Putamen (tissue), 1 donor: ENCODE measurements around the gene CTTN.
"Not testable (repeated sequence)": the region's sequence is repeated elsewhere in the genome, so short reads cannot be mapped to it uniquely, and the experiment has no call there.

Experiments
- DNase-seq: peaks from one replicate; pipeline ENCODE4 v3.0.0-alpha.2; 2016; ENCODE audit warnings: low spot score

The CTTN gene

GRCh38 chr11:70429724-70430521 lies 31.6 kb downstream of the CTTN start:
- no peak for DNase-seq

DNA sequence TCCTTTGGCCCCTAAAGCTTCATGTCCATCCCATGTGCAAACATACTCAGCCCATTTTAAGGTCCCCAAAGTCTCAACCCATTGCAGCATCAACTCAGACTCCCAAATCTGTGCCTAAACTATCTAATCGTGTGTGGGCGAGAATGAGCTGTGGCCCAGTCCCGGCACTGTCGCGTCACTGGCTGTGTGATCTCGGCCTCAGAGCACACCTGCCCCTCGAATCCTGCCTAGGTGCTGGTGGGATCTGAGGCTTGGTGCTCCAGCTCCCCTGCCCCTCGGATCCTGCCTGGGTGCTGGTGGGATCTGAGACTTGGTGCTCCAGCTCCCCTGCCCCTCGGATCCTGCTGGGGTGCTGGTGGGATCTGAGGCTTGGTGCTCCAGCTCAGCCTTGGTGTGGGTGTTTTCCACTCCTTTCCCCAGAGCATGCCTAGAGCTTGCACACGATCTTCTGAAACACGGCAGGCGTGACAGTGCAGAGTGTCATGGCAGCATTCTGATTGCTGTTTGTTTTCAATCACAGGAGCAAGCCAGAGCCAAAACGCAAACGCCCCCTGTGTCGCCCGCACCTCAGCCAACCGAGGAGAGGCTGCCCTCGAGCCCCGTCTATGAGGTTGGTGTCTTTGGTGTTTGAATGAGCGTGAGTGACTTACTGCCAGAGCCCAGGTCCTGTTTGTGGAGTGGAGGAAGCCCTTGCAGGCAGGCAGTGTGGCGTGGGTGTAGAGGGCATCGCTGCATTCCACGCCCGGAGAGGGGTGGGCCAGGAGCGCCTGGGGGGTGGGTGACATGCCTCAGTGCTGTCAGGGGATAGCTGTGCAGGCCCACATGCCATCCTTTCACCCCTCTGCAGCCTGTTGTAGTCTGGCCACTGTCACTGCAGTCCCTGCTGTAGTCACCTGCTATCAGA lies 32.6 kb downstream of the CTTN start:
- no peak for DNase-seq

GRCh38 chr11:70431611-70432010 lies 33.3 kb downstream of the CTTN start:
- no peak for DNase-seq

- DNase-seq = no peak
These were observed 33.7 kb downstream of the CTTN start for GRCh38 chr11:70432065-70432464.

DNA sequence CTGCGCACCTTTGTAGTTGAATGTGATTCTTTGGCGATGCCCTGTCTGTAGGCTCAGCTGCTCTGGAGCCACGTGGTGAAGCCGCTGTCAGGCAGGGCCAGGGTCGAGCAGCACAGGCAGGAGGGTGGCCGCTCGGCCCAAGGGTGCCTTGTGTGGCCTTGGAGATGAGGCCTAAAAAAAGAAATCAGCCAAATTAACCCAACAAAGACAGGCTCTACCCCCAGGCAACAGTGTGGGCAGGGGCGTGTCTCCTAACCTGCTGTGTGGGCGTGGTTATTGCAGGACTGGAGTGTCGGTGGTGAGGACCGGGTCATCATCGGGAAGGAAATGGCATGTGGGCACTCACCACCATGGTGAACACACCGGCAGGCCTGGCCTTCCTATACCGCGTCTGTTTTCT lies 34.3 kb downstream of the CTTN start:
- no peak for DNase-seq

- no peak for DNase-seq
These were observed 34.7 kb downstream of the CTTN start for GRCh38 chr11:70433038-70433437.

DNA sequence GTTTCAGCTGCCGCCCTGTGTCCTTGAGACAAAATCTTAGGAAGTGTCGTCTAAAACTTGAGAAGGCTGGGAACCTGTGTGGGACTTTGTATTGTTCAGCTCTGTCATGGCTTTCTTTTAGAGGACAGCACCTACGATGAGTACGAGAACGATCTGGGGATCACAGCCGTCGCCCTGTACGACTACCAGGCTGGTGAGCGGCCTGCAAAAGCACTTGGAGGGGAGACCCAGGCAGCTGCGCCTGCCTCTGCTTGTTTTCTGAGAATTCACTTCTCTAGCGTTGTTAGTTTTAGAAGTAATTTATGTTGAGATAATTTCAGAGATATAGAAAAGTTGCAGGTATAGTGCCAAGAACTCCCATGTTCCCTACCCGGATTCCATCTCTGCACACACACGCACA lies 35.2 kb downstream of the CTTN start:
- DNase-seq = no peak

- no peak for DNase-seq
These were observed 35.9 kb downstream of the CTTN start for GRCh38 chr11:70433966-70434812.

- DNase-seq = no peak
These were observed 36.5 kb downstream of the CTTN start for GRCh38 chr11:70434813-70435278.

GRCh38 chr11:70435361-70435760 lies 37.0 kb downstream of the CTTN start:
- DNase-seq = no peak

DNA sequence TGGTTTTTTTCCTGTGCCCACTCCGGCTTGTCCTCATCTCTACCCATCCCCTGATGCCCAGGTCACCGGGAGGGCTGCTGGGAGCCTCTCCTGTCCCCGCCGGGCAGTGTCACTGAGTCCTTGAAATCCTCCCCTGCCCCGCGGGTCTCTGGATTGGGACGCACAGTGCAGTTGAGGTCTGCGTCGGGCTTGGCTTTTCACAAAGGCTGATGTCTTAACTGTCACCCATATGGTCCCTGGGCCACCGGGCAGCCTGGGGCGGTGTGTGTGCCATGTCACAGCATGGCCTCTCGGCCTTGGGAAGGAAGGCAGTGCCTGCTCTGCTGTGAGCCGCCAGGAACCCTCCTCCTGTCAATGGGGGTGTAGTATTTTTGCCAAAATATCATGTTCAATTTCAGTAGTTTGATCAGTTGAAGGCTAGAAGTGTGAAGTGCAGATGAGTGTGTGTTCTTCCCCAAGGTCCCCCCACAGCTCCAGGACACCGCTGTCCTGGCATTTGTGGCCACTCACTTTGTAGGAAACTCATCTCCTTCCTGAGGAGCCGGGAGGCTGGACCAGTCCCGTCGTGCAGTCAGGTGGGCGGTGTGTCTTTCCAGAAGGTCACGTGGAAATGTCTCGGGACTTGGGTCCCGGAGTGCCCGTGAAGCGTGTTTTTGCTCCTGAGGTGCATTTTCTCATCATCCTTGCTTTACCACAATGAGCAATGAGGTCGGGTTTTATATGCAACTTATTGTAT lies 37.6 kb downstream of the CTTN start:
- DNase-seq = no peak

DNA sequence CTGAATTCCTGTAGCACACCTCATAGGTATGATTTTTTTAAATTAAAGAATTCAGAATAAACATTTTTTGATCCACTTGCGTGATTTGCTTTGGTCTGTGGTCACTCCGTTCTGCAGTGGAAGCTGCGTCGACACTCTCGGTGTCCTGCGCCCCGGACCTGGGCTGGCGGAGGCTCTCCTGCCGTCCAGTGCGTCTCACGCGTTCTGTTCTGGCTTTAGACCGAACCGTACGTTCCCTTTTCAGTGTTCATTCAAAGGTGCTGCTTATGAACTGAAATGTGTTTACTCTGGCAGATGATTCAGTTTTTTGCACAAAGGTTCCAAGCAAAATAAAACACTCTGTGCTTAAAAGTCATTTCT lies 38.2 kb downstream of the CTTN start:
- no peak for DNase-seq

DNA sequence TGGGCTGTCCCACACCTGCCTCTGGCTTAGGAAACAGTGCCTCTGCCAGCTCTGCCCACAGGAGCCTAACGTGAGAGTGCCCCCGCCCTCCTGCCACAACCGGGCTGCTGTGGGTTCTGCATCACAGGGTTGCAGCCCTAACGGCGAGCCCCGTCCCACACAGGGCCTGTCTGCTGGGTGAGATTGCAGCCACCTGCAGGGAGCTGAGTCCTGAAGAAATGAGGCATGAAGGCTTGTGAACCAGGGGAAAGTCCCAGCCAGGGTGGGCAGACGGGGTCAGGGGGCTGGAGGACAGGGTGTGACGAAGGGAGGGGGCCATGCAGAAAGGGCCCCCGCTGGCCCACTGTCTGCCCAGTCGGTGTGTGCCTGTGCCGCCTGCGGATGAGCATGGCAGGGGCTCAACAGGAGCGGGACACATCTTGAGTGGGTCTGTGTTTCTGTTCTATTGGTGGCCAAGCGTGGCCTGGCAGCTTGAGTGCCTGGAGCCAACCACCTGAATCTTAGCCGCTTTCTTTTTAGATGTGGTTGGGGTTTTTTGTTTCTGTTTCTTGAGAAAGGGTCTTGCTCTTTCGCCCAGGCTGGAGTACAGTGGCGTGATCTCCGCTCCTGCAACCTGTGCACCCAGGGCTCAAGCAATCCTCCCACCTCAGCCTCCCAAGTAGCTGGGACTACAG lies 38.9 kb downstream of the CTTN start:
- no peak for DNase-seq

DNA sequence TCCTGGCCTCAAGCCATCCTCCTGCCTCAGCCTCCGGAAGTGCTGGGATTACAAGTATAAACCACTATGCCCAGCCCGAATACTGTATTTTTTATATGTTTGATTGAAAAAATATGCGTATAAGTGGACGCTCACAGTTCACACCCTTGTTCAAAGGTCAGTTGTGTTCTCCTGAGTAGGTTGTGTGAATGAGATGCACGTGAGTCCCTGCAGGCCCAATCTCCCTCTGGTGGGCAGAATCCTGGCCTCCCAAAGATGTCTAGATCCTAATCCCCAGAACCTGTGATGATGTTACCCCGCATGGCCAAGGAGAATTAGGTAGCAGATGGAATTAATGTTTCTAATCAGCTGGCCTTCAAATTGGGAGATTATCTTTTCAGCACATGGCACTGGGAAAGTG lies 41.9 kb downstream of the CTTN start:
- no peak for DNase-seq

GRCh38 chr11:70443773-70444030 lies 45.4 kb downstream of the CTTN start:
- no peak for DNase-seq

DNA sequence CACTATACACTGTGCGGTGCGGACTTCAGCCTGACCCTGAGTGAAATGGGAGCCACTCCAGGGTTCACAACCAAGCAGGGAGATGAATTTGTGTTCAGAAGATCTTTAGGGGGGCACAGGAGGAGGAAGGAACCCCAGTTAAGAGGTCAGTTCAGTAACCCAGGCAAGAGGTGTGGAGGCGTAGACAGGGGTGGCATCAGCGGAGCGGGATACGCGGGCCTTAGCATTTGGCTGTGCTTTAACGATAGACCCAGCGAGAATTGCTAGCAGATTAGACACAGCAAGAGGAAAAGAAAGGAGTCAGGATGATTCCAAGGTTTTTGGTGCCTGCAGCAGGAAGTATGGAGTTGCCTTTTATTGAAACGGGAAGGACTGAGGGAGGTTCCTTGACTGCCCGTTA lies 46.8 kb downstream of the CTTN start:
- no peak for DNase-seq

- DNase-seq = no peak
These were observed 47.3 kb downstream of the CTTN start for GRCh38 chr11:70445605-70446004.

DNA sequence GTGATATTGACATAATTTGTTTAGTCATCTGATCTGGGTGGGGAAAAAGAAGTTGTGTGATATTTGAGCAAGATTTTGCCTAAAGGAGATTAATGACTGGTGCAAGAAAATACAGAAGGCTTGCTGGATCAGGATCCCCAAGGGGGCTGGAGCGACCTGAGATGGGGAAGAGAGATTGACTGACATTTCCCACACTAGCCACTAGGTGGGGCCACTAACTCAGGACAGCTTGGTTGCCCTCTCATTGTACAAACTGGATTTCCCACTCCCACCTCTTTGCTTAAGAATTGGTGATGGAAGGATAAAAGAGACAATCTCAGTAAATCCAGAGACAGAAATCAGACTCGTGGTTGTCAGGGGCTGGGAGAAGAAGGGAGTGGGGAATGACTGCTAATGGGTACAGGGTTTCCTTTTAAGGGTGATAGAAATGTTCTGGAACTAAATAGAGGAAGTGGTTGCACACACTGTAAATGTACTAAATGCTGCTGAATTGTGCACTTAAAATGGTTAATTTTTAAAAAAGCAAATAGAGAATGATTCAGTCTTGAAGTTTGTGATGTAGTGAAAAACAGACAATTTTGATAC lies 50.7 kb downstream of the CTTN start:
- DNase-seq = no peak

DNA sequence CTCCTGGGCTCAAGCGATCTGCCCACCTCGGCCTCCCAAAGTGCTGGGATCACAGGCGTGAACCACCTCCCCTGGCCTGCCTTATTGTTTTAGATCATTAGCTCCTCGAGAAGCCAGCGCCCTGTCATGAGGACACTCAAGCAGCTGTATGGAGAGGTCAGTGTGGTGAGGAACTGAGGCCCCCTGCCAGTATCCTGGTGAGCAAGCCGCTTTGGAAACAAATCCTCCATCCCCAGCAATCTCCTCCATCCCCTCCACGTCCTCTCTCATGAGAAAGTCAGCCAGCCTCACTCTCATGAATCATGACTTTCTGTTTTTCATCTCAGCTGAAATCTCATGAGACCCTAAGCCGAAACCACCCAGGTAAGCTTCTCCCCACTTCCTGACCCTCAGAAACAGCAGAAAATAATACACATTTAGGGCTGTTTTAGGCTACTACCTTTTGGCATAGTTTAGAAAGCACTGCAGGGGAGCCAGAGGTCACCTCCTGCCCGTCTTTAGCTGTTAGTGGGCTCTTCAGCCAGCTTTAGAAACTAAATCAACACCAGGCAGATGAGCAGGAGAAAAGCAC lies 56.0 kb downstream of the CTTN start:
- no peak for DNase-seq

DNA sequence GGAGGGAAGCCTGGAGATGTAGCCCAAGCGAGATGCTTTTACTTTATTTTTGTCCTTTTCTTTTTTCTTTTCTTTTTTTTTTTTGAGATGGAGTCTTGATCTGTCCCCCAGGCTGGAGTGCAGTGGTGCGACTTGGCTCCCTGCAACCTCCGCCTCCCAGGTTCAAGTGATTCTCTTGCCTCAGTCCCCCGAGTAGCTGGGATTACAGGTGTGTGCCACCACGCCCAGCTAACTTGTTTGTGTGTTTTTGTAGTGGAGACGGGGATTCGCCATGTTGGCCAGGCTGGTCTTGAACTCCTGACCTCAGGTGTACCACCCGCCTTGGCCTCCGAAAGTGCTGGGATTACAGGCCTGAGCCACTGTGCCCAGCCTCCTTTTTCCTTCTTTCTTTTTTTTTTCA lies 56.5 kb downstream of the CTTN start:
- DNase-seq = not testable (repeated sequence)

DNA sequence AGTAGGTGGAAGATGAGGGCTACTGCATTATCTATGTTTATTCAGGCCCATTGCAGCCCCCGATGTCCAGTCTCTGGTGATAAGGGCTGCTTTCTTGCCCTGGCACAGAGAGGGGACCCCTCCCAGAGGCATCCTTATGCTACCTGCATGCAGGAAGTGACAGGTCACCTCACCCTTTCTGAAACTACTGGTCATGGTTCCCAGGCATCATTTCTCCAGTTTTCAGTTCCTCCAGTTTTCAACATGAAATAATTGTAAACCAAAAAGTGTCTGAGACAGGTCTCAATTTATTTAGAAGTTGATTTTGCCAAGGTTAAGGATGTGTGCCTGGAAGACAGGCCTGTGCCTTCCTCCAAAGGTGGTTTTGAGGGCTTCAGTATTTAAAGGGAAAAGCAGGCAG lies 57.0 kb downstream of the CTTN start:
- no peak for DNase-seq
